Sigmoid colon (tissue), 4 donors: Measurements from ENCODE around the gene PMM2.

Experiments used
- POLR2A ChIP-seq, 2 donors: fragments of 450-650 bp; IDR thresholded peaks; one replicate each; pipeline ENCODE4 v1.6.1; 2016; ENCODE audit warnings: antibody characterized with exemption in 2 of 2, mild to moderate bottlenecking in 2 of 2, moderate library complexity in 2 of 2
- POLR2AphosphoS5 ChIP-seq, 4 donors: sonication (generic); formaldehyde crosslinking; IDR thresholded peaks; one replicate each; pipeline ENCODE4 v1.6.1; 2017; ENCODE audit warnings: antibody characterized with exemption in 4 of 4
- TF ChIP-seq, protein P1 (sequence below), 4 experiments: fragments of 450-650 bp in 3 of 4; fragments of 200-600 bp in 1 of 4; IDR thresholded peaks; one replicate each; pipeline ENCODE4 v1.5.1; 2016 to 2019; ENCODE audit warnings: antibody characterized with exemption in 4 of 4, mild to moderate bottlenecking in 3 of 4, moderate library complexity in 2 of 4

DNA sequence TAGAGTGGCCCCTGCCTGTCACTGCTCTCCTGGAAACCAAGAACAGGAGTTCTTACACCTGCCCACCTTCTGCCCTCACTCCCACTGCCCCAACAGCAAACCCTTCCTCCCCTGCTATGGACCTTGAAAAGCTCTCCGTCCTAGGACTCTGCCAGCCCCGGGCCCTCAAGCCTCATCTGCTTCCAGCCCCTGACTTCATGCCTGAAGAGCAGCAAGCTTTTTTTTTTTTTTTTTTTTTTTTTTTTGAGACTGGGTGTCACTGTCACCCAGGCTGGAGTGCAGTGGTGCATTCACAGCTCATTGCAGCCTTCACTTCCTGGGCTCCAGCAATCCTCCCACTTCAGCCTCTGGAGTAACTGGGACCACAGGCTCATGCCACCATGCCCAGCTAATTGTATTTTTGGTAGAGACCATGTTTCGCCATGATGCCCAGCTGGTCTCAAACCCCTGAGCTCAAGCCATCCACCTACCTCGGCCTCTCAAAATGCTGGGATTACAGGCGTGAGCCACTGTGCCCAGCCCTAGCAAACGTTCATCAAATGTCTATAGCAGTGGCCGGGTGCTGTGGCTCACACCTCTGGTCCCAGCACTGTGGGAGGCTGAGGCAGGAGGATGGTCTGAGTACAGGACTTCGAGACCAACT, 54.2 kb downstream of the PMM2 start:
- TF ChIP-seq POLR2A (IDR thresholded peaks at IDR 0.05) = no peak
- TF ChIP-seq, protein P1, sequence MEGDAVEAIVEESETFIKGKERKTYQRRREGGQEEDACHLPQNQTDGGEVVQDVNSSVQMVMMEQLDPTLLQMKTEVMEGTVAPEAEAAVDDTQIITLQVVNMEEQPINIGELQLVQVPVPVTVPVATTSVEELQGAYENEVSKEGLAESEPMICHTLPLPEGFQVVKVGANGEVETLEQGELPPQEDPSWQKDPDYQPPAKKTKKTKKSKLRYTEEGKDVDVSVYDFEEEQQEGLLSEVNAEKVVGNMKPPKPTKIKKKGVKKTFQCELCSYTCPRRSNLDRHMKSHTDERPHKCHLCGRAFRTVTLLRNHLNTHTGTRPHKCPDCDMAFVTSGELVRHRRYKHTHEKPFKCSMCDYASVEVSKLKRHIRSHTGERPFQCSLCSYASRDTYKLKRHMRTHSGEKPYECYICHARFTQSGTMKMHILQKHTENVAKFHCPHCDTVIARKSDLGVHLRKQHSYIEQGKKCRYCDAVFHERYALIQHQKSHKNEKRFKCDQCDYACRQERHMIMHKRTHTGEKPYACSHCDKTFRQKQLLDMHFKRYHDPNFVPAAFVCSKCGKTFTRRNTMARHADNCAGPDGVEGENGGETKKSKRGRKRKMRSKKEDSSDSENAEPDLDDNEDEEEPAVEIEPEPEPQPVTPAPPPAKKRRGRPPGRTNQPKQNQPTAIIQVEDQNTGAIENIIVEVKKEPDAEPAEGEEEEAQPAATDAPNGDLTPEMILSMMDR (IDR thresholded peaks at IDR 0.05) = no peak
- no peak for TF ChIP-seq POLR2AphosphoS5 (IDR thresholded peaks at IDR 0.05)
